ENCODE results near the gene TNNI3K. TPM values are rescaled to one million over a fixed set of nuclear protein-coding genes. Genes with fewer than 3 reads are reported as not detected.

Gene TNNI3K
- total and polyA plus RNA-seq, 9 of the 15 experiments (the other 6 are each of a cell fraction or from before 2014, with no cell fraction given) = 0.21 to 0.53 (median 0.32) TPM; not detected in 5

- H3K36me3 ChIP-seq (ENCODE audit: control insufficient read depth, insufficient read depth, low read length) = no peaks in the 10 kb centered on the region
- H3K9ac ChIP-seq (ENCODE audit: insufficient read depth in 1 of 2, low read depth in 2 of 2, low read length in 2 of 2) = no peak overlapping the region
- no peak for TF ChIP-seq BDP1 (IDR thresholded peaks at IDR 0.05; ENCODE audit: insufficient read depth, insufficient read length)
- TF ChIP-seq, protein P1, sequence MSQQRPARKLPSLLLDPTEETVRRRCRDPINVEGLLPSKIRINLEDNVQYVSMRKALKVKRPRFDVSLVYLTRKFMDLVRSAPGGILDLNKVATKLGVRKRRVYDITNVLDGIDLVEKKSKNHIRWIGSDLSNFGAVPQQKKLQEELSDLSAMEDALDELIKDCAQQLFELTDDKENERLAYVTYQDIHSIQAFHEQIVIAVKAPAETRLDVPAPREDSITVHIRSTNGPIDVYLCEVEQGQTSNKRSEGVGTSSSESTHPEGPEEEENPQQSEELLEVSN (IDR thresholded peaks at IDR 0.05; ENCODE audit: borderline replicate concordance in 1 of 2, extremely low read depth in 1 of 2, insufficient read depth in 1 of 2, insufficient read length in 1 of 2, low read depth in 1 of 2, low read length in 1 of 2, poor library complexity in 1 of 2, severe bottlenecking in 1 of 2) = no peak
- no peaks in the 10 kb centered on the region for H4K20me1 ChIP-seq (replicated peaks; ENCODE audit: control insufficient read depth, insufficient read depth, low read length)
- H3K79me2 ChIP-seq (ENCODE audit: control insufficient read depth, insufficient read depth, low read length) = no peaks in the 10 kb centered on the region
- in situ Hi-C loops (cut with MboI) = no loop called here
- H3K4me3 ChIP-seq = no peak overlapping the region
- 0% methylated on average over 1 of the region's 5 CpGs for WGBS (ENCODE audit: insufficient coverage, low coverage, missing lambda C conversion rate)
- no peak overlapping the region for H3K4me2 ChIP-seq (ENCODE audit: insufficient read depth, low read length)
- BruUV-seq (replicated peaks) = no TSS peak
- ATAC-seq = no peak
- no peak overlapping the region for H2AFZ ChIP-seq (ENCODE audit: low read depth, low read length)
- FAIRE-seq = no peak
- H3K9me1 ChIP-seq (ENCODE audit: control insufficient read depth, insufficient read depth, low read length) = no peaks in the 10 kb centered on the region
- no peaks in the 10 kb centered on the region for H3K27me3 ChIP-seq (ENCODE audit: control insufficient read depth in 2 of 2, insufficient read depth in 2 of 2, low read length in 2 of 2)
- POLR2A ChIA-PET = no interaction called here
- intact Hi-C loops (cut with micrococcal nuclease) = no loop called here
- DNase-seq (ENCODE audit: extremely low read depth in 1 of 4, low spot score in 3 of 4) = no peak
- no peak overlapping the region for H3K27ac ChIP-seq (ENCODE audit: extremely low read depth, low read depth, low read length)
- CTCF ChIA-PET (ENCODE audit: low intra/inter-chr PET ratio) = no interaction called here
- H3K4me1 ChIP-seq (replicated peaks in 1 of 2; ENCODE audit: control insufficient read depth in 2 of 2, insufficient read depth in 2 of 2, low read length in 2 of 2) = no peaks in the 10 kb centered on the region
- H3K9me3 ChIP-seq (replicated peaks; ENCODE audit: control insufficient read depth, insufficient read depth, low read depth, low read length) = no peaks in the 10 kb centered on the region
These were observed 164.1 kb downstream of the TNNI3K start for GRCh38 chr1:74399249-74399648.

GRCh38 chr1:74402873-74403272 is 167.7 kb downstream of the TNNI3K start:
- Histone ChIP-seq H3K9ac (ENCODE audit: insufficient read depth in 1 of 2, low read depth in 2 of 2, low read length in 2 of 2) (no peak overlapping the region), H3K9me3 (replicated peaks; ENCODE audit: control insufficient read depth, insufficient read depth, low read depth, low read length) (no peaks in the 10 kb centered on the region), H3K4me3 (no peak overlapping the region), H3K36me3 (ENCODE audit: control insufficient read depth, insufficient read depth, low read length) (no peaks in the 10 kb centered on the region), H3K9me1 (ENCODE audit: control insufficient read depth, insufficient read depth, low read length) (no peaks in the 10 kb centered on the region), H2AFZ (ENCODE audit: low read depth, low read length) (no peak overlapping the region), H3K79me2 (ENCODE audit: control insufficient read depth, insufficient read depth, low read length) (no peaks in the 10 kb centered on the region), H3K27me3 (ENCODE audit: control insufficient read depth in 2 of 2, insufficient read depth in 2 of 2, low read length in 2 of 2) (no peaks in the 10 kb centered on the region), H3K27ac (ENCODE audit: extremely low read depth, low read depth, low read length) (no peak overlapping the region), H3K4me2 (ENCODE audit: insufficient read depth, low read length) (no peak overlapping the region), H4K20me1 (replicated peaks; ENCODE audit: control insufficient read depth, insufficient read depth, low read length) (no peaks in the 10 kb centered on the region), H3K4me1 (replicated peaks in 1 of 2; ENCODE audit: control insufficient read depth in 2 of 2, insufficient read depth in 2 of 2, low read length in 2 of 2) (no peaks in the 10 kb centered on the region)
- intact Hi-C loops (cut with micrococcal nuclease) (no loop called here), in situ Hi-C loops (cut with MboI) (no loop called here)
- BruUV-seq (replicated peaks) = no TSS peak
- ChIA-PET CTCF (ENCODE audit: low intra/inter-chr PET ratio) (no interaction called here), POLR2A (no interaction called here)
- DNase-seq (ENCODE audit: extremely low read depth in 1 of 4, low spot score in 3 of 4) (no peak), FAIRE-seq (no peak), ATAC-seq (no peak)
- WGBS (ENCODE audit: insufficient coverage, low coverage, missing lambda C conversion rate) = 0% methylated on average over 1 of the region's 1 CpG
- TF ChIP-seq DDX20 (tag; IDR thresholded peaks at IDR 0.05; ENCODE audit: low read depth) = no peak
- TF ChIP-seq, protein P2, sequence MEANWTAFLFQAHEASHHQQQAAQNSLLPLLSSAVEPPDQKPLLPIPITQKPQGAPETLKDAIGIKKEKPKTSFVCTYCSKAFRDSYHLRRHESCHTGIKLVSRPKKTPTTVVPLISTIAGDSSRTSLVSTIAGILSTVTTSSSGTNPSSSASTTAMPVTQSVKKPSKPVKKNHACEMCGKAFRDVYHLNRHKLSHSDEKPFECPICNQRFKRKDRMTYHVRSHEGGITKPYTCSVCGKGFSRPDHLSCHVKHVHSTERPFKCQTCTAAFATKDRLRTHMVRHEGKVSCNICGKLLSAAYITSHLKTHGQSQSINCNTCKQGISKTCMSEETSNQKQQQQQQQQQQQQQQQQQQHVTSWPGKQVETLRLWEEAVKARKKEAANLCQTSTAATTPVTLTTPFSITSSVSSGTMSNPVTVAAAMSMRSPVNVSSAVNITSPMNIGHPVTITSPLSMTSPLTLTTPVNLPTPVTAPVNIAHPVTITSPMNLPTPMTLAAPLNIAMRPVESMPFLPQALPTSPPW (CRISPR knock-in tag; IDR thresholded peaks at IDR 0.05) = no peak
- peak; percentile 10; the same call in 1 of the 2 replicates for TF ChIP-seq C11orf30 (IDR thresholded peaks at IDR 0.05; ENCODE audit: low read depth)
- peak; percentile 57; the same call in 1 of the 2 replicates for TF ChIP-seq MAFK (IDR thresholded peaks at IDR 0.05; ENCODE audit: low read length)
- TF ChIP-seq POLR2H (tag; IDR thresholded peaks at IDR 0.05; ENCODE audit: low read depth) = no peak
- TF ChIP-seq RUNX1 (IDR thresholded peaks at IDR 0.05; ENCODE audit: low read depth) = no peak
- TF ChIP-seq SMARCA5 (IDR thresholded peaks at IDR 0.05) = no peak
- no peak for TF ChIP-seq ILF3 (IDR thresholded peaks at IDR 0.05; ENCODE audit: borderline replicate concordance)
- no peak for TF ChIP-seq TAF7 (tag; IDR thresholded peaks at IDR 0.05)
- TF ChIP-seq ZNF263 (CRISPR knock-in tag; IDR thresholded peaks at IDR 0.05; ENCODE audit: borderline replicate concordance) = no peak

Measured in K562 (cell line).